Measurements from ENCODE around the gene MCU.

- TF ChIP-seq CTCF (conservative IDR thresholded peaks at IDR 0.05 in 1 of 2, IDR thresholded peaks at IDR 0.05 in 1 of 2; ENCODE audit: low read depth in 1 of 2, low read length in 2 of 2): no peak
- TF ChIP-seq EZH2 (IDR thresholded peaks at IDR 0.05; ENCODE audit: low read length, missing control alignments): no peak
Measured at GRCh38 chr10:72802763-72803505, 111.0 kb downstream of the MCU start.

Data from fibroblast of lung (primary cell).